ENCODE measurements around the gene KCNH6.

Gene KCNH6

GRCh38 chr17:63537001-63537400, 13.8 kb downstream of the KCNH6 start:
- DNase-seq, result no peak

DNA sequence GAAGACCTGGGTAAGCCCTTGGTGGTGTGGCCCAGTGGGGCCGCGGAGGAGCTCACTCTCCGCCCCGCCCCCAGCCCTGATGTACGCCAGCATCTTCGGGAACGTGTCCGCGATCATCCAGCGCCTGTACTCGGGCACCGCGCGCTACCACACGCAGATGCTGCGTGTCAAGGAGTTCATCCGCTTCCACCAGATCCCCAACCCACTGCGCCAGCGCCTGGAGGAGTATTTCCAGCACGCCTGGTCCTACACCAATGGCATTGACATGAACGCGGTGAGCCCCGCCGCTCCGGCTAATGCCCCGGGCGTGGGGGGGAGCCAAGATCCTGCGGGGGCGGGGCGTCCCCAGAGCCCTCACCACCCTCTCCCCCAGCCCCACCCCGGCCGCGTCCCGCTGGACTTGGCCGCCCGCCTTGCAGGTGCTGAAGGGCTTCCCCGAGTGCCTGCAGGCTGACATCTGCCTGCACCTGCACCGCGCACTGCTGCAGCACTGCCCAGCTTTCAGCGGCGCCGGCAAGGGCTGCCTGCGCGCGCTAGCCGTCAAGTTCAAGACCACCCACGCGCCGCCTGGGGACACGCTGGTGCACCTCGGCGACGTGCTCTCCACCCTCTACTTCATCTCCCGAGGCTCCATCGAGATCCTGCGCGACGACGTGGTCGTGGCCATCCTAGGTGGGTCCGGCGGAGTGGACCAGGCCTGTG, 15.0 kb downstream of the KCNH6 start:
- DNase-seq, result peak; percentile 86

GRCh38 chr17:63538693-63539595, 15.8 kb downstream of the KCNH6 start:
- no peak for DNase-seq

- DNase-seq, result no peak
Observed at GRCh38 chr17:63540590-63540989, 17.4 kb downstream of the KCNH6 start.

DNA sequence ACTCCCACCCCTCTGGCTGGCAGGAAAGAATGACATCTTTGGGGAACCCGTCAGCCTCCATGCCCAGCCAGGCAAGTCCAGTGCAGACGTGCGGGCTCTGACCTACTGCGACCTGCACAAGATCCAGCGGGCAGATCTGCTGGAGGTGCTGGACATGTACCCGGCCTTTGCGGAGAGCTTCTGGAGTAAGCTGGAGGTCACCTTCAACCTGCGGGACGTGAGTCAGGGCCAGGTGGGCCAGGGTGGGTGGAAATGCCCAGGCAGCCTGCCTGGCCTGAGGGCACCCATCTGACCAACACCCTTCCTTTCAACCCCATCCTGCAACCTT, 19.0 kb downstream of the KCNH6 start:
- no peak for DNase-seq

DNA sequence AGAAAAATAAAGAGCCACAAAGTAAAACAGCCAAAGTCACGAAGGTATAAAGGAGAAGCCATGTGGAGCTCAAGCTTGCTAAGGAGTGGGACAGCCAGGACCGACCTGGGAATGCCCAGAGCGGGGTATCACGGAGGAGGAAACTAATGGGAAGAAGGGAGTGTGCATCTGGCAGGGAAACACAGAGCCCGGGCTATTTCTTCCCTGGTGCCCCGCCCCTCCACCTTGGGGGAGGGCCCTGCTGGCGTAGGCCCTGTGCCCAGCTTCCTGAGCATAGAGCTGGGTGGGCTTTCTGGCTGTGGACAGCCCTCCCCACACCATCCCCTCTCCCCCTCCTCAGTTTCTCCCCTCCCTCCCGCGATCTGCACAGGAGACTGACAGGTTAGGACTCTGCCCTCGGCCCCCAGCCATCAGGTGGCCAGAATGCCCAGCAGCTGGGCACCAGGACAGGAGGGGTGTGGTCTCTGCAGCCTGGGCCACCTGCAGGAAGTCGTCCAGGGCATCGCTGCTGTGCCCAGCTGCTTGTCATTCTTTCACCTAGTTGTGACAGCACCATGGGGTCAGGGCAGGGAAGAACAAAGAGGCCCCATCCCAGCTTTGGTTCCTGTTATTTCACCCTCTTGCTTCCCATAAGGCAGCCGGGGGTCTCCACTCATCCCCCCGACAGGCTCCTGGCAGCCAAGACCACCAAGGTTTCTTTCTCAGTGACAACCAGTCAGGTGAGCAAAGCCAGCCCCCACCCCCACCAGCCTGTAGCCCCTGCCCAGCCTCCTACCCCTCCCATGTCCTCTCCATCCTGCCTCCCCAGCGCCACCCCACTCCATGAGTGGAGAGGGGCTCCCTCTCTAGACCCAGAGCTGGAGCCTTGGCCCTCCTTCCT, 20.0 kb downstream of the KCNH6 start:
- peak; percentile 38 for DNase-seq

DNA sequence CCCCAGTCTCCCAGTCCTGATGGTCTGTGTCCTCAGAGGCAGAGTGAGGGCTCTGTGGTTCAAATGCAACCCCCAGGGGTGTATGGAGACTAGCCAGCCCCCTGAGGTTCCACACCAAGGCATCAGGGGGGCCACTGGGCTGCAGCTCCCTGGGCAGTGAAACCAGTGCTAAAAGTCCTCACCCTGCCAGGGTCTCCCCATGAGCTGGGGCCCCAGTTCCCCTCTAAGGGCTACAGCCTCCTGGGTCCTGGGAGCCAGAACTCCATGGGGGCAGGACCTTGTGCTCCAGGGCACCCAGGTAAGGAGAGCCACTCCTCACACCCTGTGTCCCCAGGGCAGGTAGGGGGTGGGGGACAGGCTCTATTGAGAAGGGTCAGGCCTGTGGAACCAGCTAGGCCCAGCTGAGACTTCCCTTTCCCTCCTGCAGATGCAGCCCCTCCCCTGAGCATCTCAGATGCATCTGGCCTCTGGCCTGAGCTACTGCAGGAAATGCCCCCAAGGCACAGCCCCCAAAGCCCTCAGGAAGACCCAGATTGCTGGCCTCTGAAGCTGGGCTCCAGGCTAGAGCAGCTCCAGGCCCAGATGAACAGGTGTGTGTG, 20.8 kb downstream of the KCNH6 start:
- no peak for DNase-seq

GRCh38 chr17:63544467-63545301, 21.5 kb downstream of the KCNH6 start:
- no peak for DNase-seq

GRCh38 chr17:63546308-63547082, 23.3 kb downstream of the KCNH6 start:
- DNase-seq, result no peak

GRCh38 chr17:63547083-63547523, 23.9 kb downstream of the KCNH6 start:
- no peak for DNase-seq

DNA sequence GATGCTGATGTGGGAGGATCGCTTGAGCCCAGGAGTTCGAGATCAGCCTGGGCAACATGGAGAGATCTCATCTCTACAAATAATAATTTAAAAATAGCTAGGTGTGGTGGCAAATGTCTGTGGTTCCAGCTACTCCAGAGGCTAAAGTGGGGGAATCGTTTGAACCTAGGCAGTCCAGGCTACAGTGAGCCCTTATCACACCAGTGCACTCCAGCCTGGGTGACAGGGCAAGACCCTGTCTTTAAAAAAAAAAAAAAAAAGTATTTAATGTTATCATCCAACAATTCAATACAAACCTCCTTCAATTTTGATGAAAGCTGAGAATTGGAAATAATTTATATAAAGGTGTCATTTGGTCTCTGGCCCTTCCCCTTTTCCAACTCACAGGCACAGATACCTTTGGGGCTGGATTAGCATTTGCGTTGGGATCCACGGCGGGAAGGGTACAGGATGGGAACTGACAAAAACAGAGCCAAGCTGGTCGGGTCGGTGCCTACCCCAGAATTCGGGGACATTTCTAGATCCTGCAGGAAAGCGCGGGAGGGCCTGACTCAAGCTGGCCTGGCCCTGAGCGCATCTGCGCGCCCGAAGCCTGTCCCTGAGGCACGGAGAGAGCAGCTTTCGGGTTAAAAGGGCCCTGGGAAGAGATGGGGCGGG, 26.3 kb downstream of the KCNH6 start:
- DNase-seq, result no peak

DNA sequence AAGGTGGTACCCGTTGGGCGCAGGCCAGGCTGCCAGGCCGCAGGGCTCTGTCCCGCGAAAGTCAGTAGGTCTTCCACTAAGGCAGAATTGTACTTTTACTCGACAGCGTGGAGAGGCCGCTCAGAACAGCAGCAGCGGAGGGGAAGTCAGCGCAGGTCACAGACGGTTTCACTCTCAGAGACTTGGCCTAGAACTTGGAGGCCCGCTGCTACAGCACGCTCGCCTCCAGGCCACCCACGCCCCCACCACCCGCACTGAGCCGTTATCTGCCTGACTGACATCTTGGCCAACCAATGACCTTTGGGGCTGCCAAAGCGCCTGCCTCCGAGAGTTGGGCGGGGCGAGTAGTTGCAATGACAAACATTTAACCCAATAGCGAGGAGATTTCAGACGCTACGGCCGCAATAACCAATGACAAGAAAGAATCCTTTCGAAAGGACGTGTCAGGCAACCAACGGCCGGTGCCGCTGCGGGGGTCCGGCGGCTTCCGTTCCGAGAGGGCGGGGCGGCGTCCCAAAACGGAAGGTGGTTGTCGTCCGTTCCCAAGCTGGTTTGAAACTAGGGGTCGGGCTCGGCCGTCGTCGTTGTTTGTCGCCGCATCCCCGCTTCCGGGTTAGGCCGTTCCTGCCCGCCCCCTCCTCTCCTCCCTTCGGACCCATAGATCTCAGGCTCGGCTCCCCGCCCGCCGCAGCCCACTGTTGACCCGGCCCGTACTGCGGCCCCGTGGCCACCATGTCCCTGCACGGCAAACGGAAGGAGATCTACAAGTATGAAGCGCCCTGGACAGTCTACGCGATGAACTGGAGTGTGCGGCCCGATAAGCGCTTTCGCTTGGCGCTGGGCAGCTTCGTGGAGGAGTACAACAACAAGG, 27.0 kb downstream of the KCNH6 start, which contains the start of gene DCAF7:
TSS of gene DCAF7 (plus strand) at position 532 of the 871 bp plus-strand sequence. CDS start at position 733, 201 bp downstream.
- peak; percentile 100 for DNase-seq

GRCh38 chr17:63550817-63551639, 27.9 kb downstream of the KCNH6 start:
- peak; percentile 27 for DNase-seq

GRCh38 chr17:63552211-63552610, 29.1 kb downstream of the KCNH6 start:
- no peak for DNase-seq

DNA sequence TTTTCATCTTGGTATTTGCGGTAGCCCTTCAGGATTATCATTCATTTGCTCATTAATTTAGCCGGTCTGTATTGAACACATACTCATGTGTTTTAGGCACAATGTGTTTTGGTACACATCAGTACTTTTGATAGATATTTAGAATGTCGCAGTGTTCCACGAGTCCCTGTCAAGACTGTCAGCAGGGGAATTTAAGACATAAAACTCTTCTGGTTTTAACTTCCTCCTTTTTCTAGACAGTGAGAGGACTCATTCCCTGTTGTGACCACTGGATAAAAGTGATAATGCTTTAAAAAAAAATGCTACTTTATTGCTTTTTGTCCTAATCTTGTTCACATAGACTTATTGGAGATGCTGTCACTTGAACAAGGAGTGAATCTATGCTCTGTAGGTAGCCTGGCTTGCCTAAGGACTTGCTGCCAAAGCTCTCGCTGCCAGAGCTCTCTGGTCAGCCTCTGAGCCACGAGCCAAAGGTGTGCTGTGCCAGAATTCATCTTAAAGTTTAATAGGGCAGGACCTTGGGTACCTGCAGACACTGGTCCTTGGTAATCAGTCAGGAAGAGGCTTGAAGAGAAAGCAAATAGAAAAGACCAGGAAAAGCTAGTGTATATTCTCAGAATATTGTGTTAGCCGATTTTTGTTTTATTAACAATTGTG, 32.5 kb downstream of the KCNH6 start:
- no peak for DNase-seq

DNA sequence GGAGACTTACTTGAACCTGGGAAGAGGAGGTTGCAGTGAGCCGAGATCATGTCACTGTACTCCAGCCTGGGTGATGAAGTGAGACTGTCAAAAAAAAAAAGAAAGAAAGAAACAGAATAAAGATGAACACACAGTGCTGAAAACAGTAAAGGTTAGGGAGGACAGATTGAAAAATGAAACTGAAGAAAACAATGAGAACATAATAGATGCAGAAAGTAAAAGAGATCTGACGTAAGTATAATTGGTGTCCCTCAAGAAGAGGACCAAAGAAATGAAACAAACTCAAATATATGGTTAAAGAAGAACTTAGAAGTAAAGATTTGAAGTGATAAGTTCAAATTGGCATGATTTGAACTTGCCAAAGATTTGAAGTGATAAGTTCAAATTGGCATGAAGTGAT, 34.3 kb downstream of the KCNH6 start:
- DNase-seq, result no peak

DNA sequence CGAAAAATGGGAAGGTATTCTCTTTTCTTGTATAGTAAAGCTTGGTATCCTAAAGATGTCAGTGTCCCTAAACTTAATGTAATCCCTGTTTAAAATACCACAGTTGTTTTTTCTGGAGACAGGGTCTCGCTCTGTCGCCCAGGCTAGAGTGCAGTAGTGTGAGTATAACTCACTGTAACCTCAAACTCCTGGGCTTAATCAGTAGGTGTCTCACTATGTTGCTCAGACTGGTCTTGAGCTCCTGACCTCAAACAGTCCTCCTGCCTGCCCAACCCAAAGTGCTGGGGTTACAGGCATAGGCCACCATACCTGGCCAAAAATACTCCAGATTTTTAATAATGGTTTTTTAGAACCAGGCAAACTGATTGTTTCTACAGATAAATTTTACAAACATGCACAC, 35.3 kb downstream of the KCNH6 start:
- DNase-seq, result no peak

DNA sequence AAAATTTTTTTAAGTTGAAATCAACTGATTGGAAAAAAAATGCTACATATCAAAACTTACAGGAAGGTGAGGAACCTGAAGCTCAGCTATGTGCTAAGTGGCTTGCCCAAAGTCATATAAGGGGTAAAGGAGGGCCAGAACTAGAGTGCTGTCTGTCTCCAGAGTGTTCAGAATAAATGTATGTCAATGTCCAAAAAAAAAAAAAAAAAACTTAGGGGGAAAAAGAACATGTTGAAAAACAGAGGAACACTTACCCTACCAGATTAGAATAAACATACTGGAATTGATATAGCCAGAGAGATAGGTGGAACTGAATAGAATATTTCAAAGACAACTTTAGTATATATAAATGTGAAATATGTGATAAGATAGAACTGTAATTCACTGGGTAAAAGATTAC, 38.7 kb downstream of the KCNH6 start:
- no peak for DNase-seq

All from RPMI8226 (cell line).